ENCODE data around the gene RIMBP2.

The RIMBP2 gene

DNA sequence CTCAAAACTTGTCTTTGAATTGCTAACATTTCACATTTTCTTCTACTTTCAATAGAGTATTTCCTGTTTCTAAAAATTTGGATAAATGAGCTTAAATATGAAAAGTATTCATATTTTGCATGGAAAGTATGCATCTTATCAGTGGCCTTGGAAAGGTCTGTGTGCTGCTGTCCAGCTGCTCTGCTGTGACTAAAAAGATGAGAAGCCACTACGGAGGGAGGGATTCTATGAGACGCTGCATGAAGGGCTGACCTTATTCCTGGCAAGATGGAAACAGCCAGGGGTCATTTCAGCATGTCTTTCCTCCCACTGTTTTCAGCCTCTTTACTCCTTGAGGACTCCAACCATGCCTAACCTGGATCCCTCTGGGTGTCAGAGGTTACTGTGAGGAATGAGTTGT is 365.4 kb downstream of the RIMBP2 start:
- no peak for DNase-seq

DNA sequence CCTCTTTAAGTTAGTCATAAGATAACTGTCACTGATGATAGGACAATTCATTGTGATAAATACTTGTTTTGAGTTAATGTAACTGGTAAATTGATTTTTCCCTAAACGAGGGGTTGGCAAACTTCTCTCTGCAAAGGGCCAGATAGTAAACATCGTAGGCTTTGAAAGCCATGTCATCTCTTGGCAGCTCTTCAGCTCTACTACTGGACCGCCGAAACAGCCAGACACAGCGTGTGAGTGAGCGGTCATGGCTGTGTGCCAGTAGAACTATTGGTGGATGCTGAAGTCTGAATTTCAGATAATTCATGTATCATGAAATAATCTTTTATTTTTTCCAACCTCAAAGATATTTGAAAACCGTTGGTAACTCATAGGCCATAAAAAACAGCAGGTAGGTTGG is 368.5 kb downstream of the RIMBP2 start:
- no peak for DNase-seq

All from DMS 273 treated with DMSO at 0.1 percent for 48 hours (cell line).